ENCODE measurements around the gene ACOX2.

DNA sequence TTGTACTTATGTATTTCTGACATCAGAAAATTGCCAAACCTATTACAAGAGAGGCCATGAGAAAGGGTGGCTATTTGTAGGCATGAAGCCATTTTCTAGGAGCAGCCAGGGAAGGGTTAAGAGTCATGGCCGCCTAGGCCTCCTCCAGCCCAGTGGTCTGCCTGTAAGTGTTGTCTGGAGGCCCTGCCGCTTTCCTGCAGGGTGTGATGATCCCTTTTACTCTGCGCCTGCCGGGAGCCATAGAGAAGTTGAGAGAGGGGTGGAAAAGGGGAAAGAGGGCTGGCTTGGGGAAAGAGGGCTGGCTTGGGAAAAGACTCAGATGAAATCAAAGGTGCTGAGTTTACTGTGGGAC, 74.2 kb downstream of the ACOX2 start:
- TF ChIP-seq POLR2AphosphoS5 (IDR thresholded peaks at IDR 0.05; ENCODE audit: low read depth, low read length) (no peak), REST (IDR thresholded peaks at IDR 0.05; ENCODE audit: insufficient read depth in 1 of 2, low read depth in 2 of 2, low read length in 1 of 2) (no peak), TCF7L2 (IDR thresholded peaks at IDR 0.05; ENCODE audit: low read depth, low read length) (no peak), SIN3A (IDR thresholded peaks at IDR 0.05; ENCODE audit: borderline replicate concordance, insufficient read depth, low read depth, low read length) (no peak)
- TF ChIP-seq, protein P1, sequence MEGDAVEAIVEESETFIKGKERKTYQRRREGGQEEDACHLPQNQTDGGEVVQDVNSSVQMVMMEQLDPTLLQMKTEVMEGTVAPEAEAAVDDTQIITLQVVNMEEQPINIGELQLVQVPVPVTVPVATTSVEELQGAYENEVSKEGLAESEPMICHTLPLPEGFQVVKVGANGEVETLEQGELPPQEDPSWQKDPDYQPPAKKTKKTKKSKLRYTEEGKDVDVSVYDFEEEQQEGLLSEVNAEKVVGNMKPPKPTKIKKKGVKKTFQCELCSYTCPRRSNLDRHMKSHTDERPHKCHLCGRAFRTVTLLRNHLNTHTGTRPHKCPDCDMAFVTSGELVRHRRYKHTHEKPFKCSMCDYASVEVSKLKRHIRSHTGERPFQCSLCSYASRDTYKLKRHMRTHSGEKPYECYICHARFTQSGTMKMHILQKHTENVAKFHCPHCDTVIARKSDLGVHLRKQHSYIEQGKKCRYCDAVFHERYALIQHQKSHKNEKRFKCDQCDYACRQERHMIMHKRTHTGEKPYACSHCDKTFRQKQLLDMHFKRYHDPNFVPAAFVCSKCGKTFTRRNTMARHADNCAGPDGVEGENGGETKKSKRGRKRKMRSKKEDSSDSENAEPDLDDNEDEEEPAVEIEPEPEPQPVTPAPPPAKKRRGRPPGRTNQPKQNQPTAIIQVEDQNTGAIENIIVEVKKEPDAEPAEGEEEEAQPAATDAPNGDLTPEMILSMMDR (IDR thresholded peaks at IDR 0.05) = no peak
